Measurements from ENCODE around the gene ETFA.
"Not testable (repeated sequence)": the region's sequence is repeated elsewhere in the genome, so short reads cannot be mapped to it uniquely, and the experiment has no call there.

Gene ETFA

DNA sequence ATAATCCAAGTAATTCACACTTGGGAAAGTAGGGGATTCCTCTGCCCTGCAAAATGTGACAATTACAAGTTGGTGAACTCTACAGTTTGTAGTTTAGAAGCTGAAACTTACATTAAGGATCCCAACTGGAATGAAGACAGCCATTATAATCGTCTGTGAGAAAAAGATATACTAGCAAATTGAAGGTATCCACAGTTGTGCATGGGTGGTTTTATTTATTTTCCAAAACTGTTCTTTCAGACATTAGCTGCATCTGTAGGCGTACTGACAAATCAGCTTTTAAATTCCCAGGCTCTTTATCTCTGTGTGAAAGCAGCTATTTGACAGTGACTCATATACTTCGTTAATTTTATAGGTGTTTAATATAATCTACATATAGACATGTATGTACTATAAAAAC lies 12.8 kb upstream of the ETFA start:
- no peak for DNase-seq (ENCODE audit: low spot score)

DNA sequence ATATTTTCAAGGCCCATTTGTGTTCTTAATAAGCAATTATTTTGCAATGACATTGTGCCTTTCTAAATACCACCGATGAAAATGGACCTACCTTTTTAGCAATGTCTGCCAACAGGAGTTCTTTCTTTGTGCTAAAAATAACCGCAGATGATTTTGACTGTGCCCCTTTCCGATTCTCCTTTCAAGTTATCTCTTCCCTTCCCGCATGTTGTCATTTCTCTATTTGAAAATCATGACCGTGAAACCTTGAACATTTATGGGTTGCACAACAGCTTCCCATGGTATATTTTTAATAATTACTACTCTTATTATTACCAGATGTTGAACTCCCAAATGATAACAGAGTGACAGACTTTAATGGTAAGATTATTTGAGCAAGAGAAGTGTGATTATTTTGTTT lies 10.3 kb upstream of the ETFA start:
- DNase-seq (ENCODE audit: low spot score) = no peak

DNA sequence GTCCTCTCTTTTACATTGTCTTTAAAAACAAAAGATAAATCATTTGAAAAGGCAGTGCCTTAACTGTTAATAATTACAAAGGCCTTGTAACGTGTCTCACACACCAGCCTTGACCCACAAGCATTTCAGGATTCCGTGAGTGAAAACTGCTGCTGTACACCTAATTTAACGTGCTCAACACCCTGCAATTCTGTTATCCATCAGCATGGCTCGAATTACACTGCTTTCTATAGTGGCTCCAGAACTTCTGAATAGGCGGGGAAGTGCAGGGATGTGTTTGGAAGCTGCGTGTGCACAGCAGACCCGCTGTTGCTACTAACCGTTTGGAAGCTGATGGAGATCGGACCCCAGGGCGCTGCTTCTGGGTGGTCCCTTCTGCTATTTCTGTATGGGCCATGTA lies 9.9 kb upstream of the ETFA start:
- no peak for DNase-seq (ENCODE audit: low spot score)

DNA sequence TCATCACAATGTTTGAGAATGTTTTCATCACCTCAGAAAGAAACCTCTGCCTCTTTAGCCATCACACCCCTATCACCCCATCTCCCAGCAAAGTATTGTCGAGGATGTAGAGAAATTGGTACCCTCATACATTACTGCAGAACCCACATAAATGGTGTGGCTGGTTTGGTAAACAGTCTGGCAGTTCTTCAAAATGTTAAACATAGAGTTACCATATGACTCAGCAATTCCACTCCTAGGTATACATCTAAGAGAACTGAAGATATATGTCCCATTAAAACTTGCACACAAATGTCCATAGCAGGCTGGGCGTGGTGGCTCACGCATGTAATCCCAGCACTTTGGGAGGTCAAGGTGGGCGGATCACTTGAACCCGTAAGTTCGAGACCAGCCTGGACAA lies 8.7 kb upstream of the ETFA start:
- DNase-seq (ENCODE audit: low spot score) = no peak

DNA sequence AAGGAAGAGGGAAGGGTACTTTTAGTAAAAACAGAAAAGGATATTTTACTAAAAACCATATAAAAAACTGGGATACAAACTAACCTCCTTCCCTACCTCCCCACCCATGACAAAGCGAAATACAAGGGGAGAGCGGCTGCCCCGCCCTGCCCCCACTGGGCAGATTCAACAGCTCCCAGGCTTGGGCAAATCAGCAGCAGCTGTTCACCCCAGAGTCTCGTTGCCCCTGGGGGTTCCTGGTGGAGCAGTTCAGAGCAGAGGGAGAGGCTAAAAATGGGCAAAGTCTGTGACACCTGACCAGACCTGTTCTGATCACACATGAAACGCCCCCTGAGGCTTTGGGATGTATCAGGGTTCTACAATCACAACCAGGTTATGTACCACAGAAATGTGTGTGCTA lies 2.5 kb upstream of the ETFA start:
- DNase-seq (ENCODE audit: low spot score) = no peak

DNA sequence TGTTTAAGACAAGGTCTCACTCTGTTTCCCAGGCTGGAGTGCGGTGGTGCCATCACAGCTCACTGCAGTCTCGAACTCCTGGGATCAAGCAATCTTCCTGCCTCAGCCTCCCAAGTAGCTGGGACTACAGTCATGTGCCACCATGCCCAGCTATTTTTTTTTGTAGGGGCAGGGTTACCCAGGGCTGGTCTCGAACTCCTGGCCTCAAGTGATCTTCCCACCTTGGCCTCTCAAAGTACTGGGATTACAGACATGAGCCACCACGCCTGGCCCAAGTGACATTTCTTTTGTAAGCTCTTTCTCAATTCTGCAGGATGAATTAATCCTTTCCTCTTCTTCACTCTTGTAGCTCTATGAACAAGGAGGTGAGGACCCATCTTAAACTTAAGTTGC lies 1.9 kb upstream of the ETFA start:
- not testable (repeated sequence) for DNase-seq (ENCODE audit: low spot score)

DNA sequence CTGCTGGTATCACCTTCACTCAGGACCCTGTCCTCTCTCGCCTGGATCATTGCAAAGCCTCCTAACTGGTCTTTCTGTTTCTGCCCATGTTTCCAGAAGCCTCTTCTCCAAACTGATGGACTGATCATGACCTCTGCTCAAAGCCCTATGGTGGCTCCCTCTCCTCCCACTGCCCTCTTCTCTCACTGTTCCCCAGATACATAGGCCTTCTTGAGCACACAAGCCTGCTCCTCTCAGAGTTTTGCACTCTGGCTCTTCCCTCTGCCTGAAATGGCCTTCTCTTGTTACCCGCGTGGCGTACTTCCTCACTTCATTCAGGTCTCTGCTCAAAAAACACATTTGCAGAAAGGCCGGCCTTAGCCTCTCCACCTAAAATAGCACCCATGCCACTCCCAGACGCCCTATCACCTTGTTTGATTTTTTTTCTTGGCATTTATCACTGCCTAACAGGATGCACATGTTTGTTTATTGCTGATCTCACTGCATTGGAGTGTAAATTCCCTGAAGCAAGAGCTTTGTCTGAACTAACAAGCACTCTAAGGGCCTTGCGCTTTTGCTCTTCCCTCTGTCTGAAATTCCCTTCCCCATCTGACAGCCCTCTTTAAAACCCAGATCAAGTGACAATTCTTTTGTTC lies 1.4 kb upstream of the ETFA start:
- DNase-seq (ENCODE audit: low spot score) = no peak

DNA sequence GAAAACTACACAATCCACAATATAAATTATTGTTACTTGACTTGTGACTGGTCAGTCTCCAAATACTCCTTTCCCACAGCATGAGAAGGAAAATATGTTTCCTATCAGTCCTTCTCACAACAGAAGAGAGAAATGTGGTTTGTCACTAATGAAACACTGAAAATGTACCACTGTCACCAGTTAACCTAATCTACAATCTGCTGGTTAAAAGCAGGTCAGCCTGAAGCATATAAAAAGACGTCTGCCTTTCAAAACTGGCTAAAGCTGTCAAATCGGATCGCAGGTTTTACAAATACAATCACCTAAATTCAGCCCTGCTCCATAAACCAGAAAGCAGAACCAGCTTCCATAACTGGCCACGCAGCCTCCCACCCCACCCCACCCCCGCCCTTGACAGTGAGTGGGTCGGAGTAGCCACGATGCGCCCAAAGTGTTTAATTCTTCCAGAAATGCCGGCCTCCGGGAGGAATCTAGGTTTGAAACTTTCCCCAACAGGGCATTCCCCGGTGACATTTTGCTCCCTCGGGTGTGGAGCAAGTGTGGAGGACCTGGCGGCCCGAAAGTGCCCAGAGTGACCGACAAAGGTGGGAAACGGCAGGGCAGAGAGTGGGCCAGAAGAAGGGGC lies 682 bp downstream of the ETFA start:
- peak; percentile 44 for DNase-seq (ENCODE audit: low spot score)

DNA sequence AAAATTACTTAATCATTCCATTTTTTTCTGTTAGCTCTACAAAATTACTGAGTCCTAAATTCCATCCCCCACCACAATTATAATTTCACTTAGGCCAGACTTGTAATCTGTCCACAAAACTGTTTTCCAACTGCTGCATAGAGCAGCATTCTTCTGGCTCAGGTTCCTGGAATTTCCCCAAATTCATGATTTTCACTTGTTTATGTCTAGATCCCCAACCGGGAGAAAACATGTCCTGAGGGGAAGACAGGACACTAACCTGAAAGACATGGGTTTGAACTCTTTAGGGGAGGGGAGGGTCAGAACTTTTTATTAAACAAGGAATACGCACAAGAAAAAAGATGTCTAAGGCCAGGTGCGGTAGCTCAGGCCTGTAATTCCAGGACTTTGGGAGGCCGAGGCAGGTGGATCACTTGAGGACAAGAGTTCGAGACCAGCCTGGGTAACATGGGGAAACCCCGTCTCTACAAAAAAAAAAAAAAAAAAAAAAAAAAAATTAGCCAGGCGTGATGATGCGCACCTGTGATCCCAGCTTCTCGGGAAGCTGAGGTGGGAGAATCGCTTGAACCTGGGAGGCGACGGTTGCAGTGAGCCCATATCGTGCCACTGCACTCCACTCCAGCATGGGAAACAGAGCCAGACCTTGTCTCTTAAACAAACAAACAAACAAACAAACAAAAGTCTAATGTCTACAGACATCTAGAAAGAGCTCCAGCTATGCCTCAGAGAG lies 1.5 kb downstream of the ETFA start:
- no peak for DNase-seq (ENCODE audit: low spot score)

DNA sequence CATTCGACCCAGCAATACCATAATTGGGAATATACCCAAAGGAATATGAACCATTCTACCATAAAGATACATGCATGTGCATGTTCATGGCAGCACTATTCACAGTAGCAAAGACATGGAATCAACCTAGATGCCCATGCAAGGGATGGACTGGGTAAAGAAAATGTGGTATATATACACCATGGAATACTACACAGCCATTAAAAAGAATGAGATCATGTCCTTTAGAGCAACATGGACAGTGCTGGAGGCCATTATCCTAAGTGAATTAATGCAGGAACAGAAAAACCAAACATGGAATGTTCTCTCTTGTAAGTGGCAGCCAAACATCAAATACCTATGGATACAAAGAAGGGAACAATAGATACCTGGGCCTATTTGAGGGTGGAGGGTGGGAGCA lies 7.4 kb downstream of the ETFA start:
- DNase-seq (ENCODE audit: low spot score) = no peak

DNA sequence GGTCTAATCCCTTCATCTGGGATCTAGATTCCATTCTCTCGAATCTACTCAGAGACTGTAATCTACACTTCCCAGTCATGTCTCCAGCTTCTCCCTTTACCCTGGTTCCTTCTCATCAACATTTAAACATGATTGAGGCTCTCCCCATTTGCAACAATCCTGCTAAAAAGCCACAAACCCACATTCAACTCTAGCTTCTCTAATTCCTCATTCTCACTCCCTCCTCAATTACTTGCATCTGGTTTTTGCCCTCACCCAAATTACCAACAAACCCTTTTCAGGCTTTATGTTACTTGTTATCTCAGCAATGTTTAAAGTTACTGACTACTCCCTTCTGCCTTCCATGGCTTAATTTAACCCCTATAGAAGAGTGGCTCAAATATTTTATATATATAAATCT lies 11.5 kb downstream of the ETFA start:
- no peak for DNase-seq (ENCODE audit: low spot score)

DNA sequence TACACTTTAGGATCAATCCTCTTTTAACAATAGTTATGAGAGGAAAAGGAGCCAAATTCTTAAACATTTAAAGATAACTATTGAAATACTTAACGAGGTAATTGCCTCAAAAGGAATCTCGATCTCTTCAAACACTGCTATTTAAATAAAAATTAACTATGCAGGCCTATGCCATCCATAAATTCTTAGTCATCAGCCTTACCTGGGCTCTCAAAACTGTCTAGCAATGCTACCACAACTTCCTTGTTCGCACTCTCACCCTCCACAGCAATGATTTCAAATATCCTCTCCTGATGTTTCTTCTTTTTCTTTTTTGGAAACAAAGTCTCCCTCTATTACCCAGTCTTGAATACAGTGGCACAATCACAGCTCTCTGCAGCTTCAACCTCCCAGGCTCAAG lies 12.3 kb downstream of the ETFA start:
- DNase-seq (ENCODE audit: low spot score) = no peak

DNA sequence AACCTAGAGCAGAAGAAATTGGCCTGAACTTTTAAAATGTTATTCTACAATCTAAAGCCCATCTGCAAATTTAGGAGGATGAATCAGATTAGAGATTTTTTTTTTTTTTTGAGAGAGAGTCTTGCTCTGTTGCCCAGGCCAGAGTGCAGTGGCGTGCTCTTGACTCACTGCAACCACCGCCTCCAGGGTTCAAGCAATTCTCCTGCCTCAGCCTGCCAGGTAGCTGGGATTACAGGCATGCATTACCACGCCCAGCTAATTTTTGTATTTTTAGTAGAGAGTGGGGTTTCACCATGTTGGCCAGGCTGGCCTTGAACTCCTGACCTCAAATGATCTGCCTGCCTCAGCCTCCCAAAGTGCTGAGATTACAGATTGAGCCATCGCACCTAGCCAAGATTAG lies 13.3 kb downstream of the ETFA start:
- not testable (repeated sequence) for DNase-seq (ENCODE audit: low spot score)

DNA sequence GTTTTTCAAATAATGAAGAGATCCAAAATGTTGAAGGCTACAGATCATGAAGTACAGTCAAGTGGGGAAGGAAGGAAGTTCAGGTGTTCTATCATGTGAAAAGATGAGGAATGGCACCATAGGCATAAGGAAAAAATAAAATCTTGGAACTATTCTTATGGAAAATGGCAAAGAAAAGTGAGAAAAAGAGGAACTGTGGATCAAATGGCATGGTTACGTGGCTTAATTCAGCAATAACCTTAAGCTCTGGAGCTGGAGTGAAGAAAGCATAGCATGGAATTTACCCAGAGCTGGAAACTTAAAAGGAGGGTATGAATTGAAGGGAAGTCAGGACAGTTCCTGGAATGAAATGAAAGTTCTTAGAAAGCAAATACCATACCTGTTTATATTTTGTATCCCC lies 14.4 kb downstream of the ETFA start:
- no peak for DNase-seq (ENCODE audit: low spot score)

DNA sequence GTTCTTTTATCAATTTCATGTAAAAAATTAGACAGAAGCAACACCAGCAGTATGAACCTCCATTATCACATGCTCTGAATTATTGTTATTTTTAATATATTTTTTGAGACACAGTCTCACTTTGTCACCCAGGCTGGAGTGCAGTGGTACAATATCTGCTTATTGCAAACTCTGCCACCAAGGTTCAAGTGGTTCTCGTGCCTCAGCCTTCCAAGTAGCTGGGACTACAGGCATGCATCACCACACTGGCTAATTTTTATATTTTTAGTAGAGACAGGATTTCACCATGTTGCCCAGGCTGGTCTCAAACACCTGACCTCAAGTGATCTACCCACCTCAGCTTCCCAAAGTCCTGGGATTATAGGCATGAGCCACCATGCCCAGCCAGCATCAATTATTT lies 16.8 kb downstream of the ETFA start:
- DNase-seq (ENCODE audit: low spot score) = not testable (repeated sequence)

DNA sequence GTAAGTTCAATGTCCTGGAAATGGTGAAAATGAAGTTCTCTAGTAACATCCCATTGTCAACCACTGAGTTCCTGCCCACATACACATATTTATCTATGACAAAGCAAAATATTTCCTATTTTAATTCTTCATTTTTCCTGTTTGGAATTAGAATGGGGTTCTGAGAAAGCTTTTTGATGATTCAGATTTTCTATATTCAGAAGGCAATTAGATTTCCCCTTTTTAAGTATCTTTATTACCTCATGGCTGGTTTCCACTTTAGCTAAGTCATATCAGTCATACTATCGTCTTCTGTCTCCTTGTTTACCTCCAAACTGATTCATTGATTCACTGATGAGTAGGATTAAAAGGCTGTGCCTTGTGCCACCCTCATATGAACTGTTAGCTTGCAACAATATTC lies 17.9 kb downstream of the ETFA start:
- no peak for DNase-seq (ENCODE audit: low spot score)

DNA sequence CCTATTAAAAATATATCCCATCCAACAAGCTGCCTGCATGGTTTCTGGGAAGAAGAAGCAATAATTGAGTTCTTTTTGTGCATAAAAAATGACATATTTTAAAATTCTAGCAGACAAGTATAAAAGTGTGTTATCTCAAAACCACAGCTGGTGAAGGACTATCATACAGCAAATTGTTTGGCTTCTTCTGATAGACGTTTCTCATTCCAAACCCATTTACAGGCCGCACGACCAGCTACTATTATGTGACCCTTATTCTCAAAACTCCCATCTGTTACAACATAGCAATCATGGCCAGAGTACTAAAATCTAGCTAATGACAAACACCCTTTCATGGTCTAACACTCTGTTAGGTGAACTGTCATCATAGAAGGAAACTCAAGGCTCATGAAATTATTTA lies 21.7 kb downstream of the ETFA start:
- DNase-seq (ENCODE audit: low spot score) = no peak

DNA sequence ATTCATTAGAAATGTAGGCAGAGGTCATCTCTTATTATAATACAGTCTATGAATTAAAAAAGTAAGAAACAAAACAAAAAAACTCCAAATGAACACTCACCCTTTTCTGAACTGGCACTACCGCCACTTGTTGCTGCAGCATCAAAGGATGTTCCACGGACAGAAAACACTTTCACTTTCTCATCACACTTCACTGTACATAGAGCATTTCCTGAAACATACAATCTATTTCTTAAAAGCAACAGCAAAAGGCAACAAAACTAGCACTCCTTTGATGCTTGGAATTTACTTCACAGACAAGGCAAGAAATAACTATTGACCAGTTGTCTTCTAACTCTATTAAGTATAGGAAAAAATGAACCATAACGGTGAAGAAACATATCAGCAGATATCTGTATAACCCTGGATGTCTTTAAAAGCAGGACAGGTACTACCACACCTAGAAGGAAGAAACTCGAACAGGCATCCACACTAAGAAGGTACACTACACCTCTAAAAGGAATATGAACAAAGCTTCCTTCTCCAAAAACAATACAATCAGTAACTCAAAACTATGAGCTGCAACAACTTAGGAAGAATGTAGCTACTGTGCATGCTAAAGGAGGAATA lies 24.9 kb downstream of the ETFA start:
- peak; percentile 23 for DNase-seq (ENCODE audit: low spot score)

DNA sequence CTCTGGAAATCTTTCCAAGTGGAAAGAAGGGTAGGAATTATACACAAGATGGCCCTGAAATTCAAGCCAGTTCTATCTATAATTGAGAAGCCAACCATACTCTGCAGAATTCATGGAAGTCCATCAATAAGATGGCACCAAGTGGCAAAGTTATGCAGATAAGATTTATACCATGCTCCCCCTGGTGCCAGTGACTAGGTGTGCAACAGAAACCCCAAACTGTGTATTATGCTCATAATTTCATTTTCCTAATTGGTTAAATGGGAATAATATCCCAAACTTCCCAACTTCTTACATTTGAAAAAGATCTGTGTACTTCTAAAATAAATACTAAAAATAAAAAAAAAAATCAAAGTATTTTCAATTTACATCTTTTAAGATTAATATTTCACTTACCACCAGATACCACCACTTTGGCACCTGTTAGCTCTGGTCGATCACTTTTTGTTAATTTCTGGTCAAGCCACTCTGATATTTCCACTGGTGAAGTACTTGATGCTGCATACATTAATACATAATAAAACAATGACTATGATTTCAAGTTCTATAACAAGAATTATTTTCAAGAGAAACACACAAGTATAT lies 25.9 kb downstream of the ETFA start:
- DNase-seq (ENCODE audit: low spot score) = peak; percentile 36

DNA sequence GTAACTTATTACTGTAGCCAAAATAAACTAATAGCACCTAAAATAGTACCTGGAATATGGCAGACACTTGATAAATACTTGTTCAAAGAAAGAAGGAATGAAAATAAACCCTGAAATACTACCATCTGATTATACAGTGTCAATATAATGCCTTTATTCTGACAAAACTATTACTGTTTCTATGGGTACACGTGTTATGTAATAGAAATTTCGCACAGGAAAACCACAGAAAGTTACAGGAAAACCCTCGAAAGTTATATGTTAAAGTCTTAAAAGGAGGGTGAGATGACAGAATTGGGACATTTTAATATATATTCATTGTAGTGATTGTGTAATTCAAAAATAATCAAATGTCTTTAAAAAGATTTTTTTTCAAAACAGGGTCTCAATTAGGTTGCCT lies 28.8 kb downstream of the ETFA start:
- DNase-seq (ENCODE audit: low spot score) = no peak

DNA sequence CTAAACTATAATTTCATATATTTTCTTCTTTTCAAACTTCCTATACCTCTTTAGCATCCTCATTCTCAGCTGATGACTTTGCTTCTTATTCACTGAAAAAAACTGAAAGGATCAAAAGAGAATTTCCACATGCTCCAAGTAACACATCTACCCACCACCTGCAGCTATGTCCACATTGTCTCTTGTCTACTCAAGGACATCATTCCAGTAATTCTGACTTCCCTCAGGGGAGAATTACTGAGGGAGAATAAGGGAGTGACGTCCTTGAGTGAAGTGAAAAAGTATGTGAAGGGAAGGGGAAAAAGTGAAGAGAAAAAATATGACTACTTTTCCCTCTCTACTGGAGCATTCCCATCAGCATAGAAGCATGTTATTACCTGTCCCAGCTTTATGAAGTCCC lies 32.6 kb downstream of the ETFA start:
- DNase-seq (ENCODE audit: low spot score) = no peak

DNA sequence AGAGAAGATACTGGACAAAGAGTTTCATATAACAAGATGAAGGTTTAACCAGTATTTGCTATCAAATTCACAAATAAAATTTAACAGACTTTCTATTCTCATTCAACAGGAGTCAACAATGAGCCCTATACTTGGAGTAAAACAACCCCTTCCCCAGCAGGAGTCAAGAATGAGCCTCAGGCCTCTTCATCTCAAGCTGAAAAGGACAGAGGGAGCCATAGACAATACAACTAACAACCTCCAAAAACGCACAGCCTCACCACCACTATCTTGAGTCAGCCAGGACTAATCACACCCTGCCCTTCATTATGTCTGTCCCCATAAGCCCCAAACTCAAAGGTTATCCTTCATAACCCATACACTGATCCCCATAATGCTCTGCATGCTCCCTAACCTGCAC lies 36.4 kb downstream of the ETFA start:
- DNase-seq (ENCODE audit: low spot score) = no peak

DNA sequence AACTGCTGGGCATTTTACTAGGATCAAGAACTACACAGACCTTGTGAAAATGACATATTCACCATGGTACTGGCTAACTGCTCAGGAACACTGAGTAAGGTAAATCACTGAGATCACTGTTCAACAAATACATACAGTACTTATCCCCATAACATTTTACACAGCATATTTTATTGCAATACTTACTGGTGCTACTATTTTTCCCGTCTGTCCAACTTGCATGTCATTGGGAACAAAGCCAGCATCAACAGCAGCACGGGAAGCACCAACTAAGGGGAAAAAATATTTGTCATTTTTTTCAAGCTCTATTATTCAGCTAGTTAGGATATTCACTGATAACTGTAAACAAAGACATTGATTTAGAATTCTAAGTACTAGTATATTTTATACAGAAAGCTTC lies 37.0 kb downstream of the ETFA start:
- peak; percentile 15 for DNase-seq (ENCODE audit: low spot score)
